ENCODE data around the gene NTN4. TPM values are rescaled to one million over a fixed set of nuclear protein-coding genes. Genes with fewer than 3 reads are reported as not detected.

Gene NTN4
- polyA plus RNA-seq, 1 donor (not counting 4 experiments of a cell fraction or from before 2014, with no cell fraction given) = 8.3 TPM

GRCh38 chr12:95709152-95709551 lies 81.4 kb downstream of the NTN4 start:
- no peak for TF ChIP-seq EZH2 (IDR thresholded peaks at IDR 0.05; ENCODE audit: low read length)
- TF ChIP-seq, protein P1, sequence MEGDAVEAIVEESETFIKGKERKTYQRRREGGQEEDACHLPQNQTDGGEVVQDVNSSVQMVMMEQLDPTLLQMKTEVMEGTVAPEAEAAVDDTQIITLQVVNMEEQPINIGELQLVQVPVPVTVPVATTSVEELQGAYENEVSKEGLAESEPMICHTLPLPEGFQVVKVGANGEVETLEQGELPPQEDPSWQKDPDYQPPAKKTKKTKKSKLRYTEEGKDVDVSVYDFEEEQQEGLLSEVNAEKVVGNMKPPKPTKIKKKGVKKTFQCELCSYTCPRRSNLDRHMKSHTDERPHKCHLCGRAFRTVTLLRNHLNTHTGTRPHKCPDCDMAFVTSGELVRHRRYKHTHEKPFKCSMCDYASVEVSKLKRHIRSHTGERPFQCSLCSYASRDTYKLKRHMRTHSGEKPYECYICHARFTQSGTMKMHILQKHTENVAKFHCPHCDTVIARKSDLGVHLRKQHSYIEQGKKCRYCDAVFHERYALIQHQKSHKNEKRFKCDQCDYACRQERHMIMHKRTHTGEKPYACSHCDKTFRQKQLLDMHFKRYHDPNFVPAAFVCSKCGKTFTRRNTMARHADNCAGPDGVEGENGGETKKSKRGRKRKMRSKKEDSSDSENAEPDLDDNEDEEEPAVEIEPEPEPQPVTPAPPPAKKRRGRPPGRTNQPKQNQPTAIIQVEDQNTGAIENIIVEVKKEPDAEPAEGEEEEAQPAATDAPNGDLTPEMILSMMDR (optimal IDR thresholded peaks at IDR 0.05 in 1 of 3, IDR thresholded peaks at IDR 0.05 in 1 of 3, conservative IDR thresholded peaks at IDR 0.05 in 1 of 3; ENCODE audit: extremely low read depth in 1 of 3, insufficient read depth in 2 of 3, low read length in 3 of 3) = no peak
- FAIRE-seq = no peak

DNA sequence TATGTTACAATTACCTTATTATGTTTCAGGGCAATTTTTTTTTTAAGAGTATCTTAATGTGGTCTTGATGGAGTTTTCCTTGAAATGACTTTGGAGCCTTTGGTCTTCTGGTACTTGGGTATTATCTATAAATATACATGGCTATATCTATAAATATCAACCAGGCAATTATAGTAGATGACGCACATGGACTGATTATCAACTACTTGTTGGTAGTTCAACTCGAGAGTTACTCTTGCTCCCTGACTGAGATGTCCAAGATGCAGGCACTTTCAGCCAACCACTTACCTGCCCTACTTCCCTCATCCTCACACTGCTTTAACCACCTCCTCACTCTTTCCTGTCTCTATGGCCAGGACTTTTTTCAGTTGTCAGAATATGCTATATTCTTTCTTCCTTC lies 85.4 kb downstream of the NTN4 start:
- TF ChIP-seq, protein P1 (optimal IDR thresholded peaks at IDR 0.05 in 1 of 3, IDR thresholded peaks at IDR 0.05 in 1 of 3, conservative IDR thresholded peaks at IDR 0.05 in 1 of 3; ENCODE audit: extremely low read depth in 1 of 3, insufficient read depth in 2 of 3, low read length in 3 of 3) = no peak
- TF ChIP-seq EZH2 (IDR thresholded peaks at IDR 0.05; ENCODE audit: low read length) = no peak
- FAIRE-seq (no peak), DNase-seq (ENCODE audit: low read depth, low spot score) (no peak)
- Histone ChIP-seq H3K36me3 (ENCODE audit: control insufficient read depth in 2 of 2, extremely low read depth in 1 of 2, insufficient read depth in 2 of 2, low read length in 2 of 2) (no peaks in the 10 kb centered on the region), H3K9ac (ENCODE audit: control insufficient read depth, extremely low read depth, insufficient read depth, low read length) (no peak overlapping the region), H3K79me2 (ENCODE audit: control insufficient read depth, insufficient read depth, low read length) (no peaks in the 10 kb centered on the region), H3K9me3 (ENCODE audit: control insufficient read depth, low read depth, low read length) (no peaks in the 10 kb centered on the region), H3K4me2 (ENCODE audit: control insufficient read depth, extremely low read depth, insufficient read depth, low read depth, low read length) (no peak overlapping the region), H4K20me1 (ENCODE audit: control insufficient read depth, extremely low read depth, insufficient read depth, low read length) (no peaks in the 10 kb centered on the region), H3K27ac (ENCODE audit: control insufficient read depth, insufficient read depth, low read length) (no peak overlapping the region), H3K27me3 (ENCODE audit: control insufficient read depth, extremely low read depth, insufficient read depth, low read length) (no peaks in the 10 kb centered on the region), H3K9me1 (ENCODE audit: control insufficient read depth, extremely low read depth, insufficient read depth, low read length) (no peaks in the 10 kb centered on the region), H3K4me3 (ENCODE audit: control insufficient read depth in 2 of 3, extremely low read depth in 1 of 3, insufficient read depth in 2 of 3, low read depth in 1 of 3, low read length in 3 of 3) (no peak overlapping the region), H3K4me1 (ENCODE audit: control insufficient read depth, extremely low read depth, insufficient read depth, low read length) (peaks cover 12% of the 10 kb centered on the region), H2AFZ (ENCODE audit: control insufficient read depth, low read length) (no peak overlapping the region)
- dilution Hi-C loops (cut with MboI; ENCODE audit: extremely low pct_ligation_motif_present, low sequenced_read_pairs) = no loop called here

More at GRCh38 chr12:95709152-95709551, 81.4 kb downstream of the NTN4 start:
- DNase-seq (ENCODE audit: low read depth, low spot score) = no peak
- Histone ChIP-seq H3K4me2 (ENCODE audit: control insufficient read depth, extremely low read depth, insufficient read depth, low read depth, low read length) (no peak overlapping the region), H3K4me1 (ENCODE audit: control insufficient read depth, extremely low read depth, insufficient read depth, low read length) (no peaks in the 10 kb centered on the region), H3K9me3 (ENCODE audit: control insufficient read depth, low read depth, low read length) (no peaks in the 10 kb centered on the region), H3K27me3 (ENCODE audit: control insufficient read depth, extremely low read depth, insufficient read depth, low read length) (no peaks in the 10 kb centered on the region), H2AFZ (ENCODE audit: control insufficient read depth, low read length) (no peak overlapping the region), H3K9me1 (ENCODE audit: control insufficient read depth, extremely low read depth, insufficient read depth, low read length) (no peaks in the 10 kb centered on the region), H4K20me1 (ENCODE audit: control insufficient read depth, extremely low read depth, insufficient read depth, low read length) (no peaks in the 10 kb centered on the region), H3K9ac (ENCODE audit: control insufficient read depth, extremely low read depth, insufficient read depth, low read length) (no peak overlapping the region), H3K36me3 (ENCODE audit: control insufficient read depth in 2 of 2, extremely low read depth in 1 of 2, insufficient read depth in 2 of 2, low read length in 2 of 2) (no peaks in the 10 kb centered on the region), H3K79me2 (ENCODE audit: control insufficient read depth, insufficient read depth, low read length) (no peaks in the 10 kb centered on the region), H3K27ac (ENCODE audit: control insufficient read depth, insufficient read depth, low read length) (no peak overlapping the region), H3K4me3 (ENCODE audit: control insufficient read depth in 2 of 3, extremely low read depth in 1 of 3, insufficient read depth in 2 of 3, low read depth in 1 of 3, low read length in 3 of 3) (no peak overlapping the region)
- dilution Hi-C loops (cut with MboI; ENCODE audit: extremely low pct_ligation_motif_present, low sequenced_read_pairs) = no loop called here
